ENCODE measurements around the gene MAPK12. TPM values are rescaled to one million over a fixed set of nuclear protein-coding genes. Genes with fewer than 3 reads are reported as not detected.
A peak's percentile ranks its signal among the peaks of the same experiment; 100 is the strongest.

MAPK12 gene
- total RNA-seq, 4 donors from 2014 or later = 3.1 to 5.1 (median 3.7) TPM

GRCh38 chr22:50272044-50272802 is 10.7 kb upstream of the MAPK12 start:
- H3K4me1 ChIP-seq = peaks cover 41 to 48% of the 10 kb centered on the region in 2 donors
- H3K9me3 ChIP-seq = no peaks in the 10 kb centered on the region
- intact Hi-C loops (cut with DNase I) = no loop called here
- no peak for DNase-seq
- H3K36me3 ChIP-seq = peaks cover 22 to 23% of the 10 kb centered on the region in 2 donors
- H3K4me3 ChIP-seq (replicated peaks in 1 of 3) = no peak overlapping the region
- H3K27ac ChIP-seq = no peak overlapping the region
- TF ChIP-seq CTCF (IDR thresholded peaks at IDR 0.05) (no peak), POLR2A (IDR thresholded peaks at IDR 0.05) (no peak)
- H3K27me3 ChIP-seq = no peaks in the 10 kb centered on the region
- 66 to 67% methylated on average over 3 to 19 of the region's 26 CpGs for WGBS, 2 donors

GRCh38 chr22:50271519-50271970 is 10.1 kb upstream of the MAPK12 start:
- TF ChIP-seq POLR2A (IDR thresholded peaks at IDR 0.05) = no peak
- TF ChIP-seq CTCF (IDR thresholded peaks at IDR 0.05) = peak in 1 of 6 experiments; percentile 14
- Histone ChIP-seq H3K4me1 (peaks cover 41 to 51% of the 10 kb centered on the region in 2 donors), H3K9me3 (no peaks in the 10 kb centered on the region), H3K27ac (no peak overlapping the region), H3K27me3 (no peaks in the 10 kb centered on the region), H3K4me3 (replicated peaks in 1 of 3) (peak overlapping the region in 1 of 3 donors; percentile 35), H3K36me3 (peaks cover 17 to 18% of the 10 kb centered on the region in 2 donors)
- WGBS, 2 donors = 2% methylated on average over 11 of the region's 45 CpGs; no CpG with 5 or more reads in 1 of the 2 donors
- intact Hi-C loops (cut with DNase I) = no loop called here
- DNase-seq = peak; percentile 47 to 60

GRCh38 chr22:50270666-50271394 is 9.3 kb upstream of the MAPK12 start:
- TF ChIP-seq CTCF (IDR thresholded peaks at IDR 0.05) = no peak
- no peak for TF ChIP-seq POLR2A (IDR thresholded peaks at IDR 0.05)
- peaks cover 41 to 51% of the 10 kb centered on the region in 2 donors for H3K4me1 ChIP-seq
- intact Hi-C loops (cut with DNase I) = no loop called here

GRCh38 chr22:50269970-50270665 is 8.6 kb upstream of the MAPK12 start, which contains the start of gene MAPK11:
Gene MAPK11 (minus strand): TSS chr22:50270380. CDS start chr22:50270292, 88 bp downstream.
- TF ChIP-seq POLR2A (IDR thresholded peaks at IDR 0.05) = no peak
- TF ChIP-seq CTCF (IDR thresholded peaks at IDR 0.05) = no peak
- peaks cover 2 to 4% of the 10 kb centered on the region in 2 donors for H3K36me3 ChIP-seq
- peaks cover 41 to 51% of the 10 kb centered on the region in 2 donors for H3K4me1 ChIP-seq
- H3K4me3 ChIP-seq (replicated peaks in 1 of 3) = peak within 1 kb of the TSS in 2 of 3 donors; percentile 14 to 35
- no peaks in the 10 kb centered on the region for H3K27me3 ChIP-seq
- DNase-seq = peak; percentile 48 to 51
- H3K27ac ChIP-seq = peak within 1 kb of the TSS in 1 of 3 donors; percentile 33
- 1 to 7% methylated on average over 6 to 13 of the region's 92 CpGs for WGBS, 2 donors
- no peaks in the 10 kb centered on the region for H3K9me3 ChIP-seq
- intact Hi-C loops (cut with DNase I) = no loop called here

More at GRCh38 chr22:50270666-50271394, 9.3 kb upstream of the MAPK12 start:
- WGBS, 2 donors = 2 to 4% methylated on average over 29 to 52 of the region's 53 CpGs
- Histone ChIP-seq H3K27me3 (no peaks in the 10 kb centered on the region), H3K9me3 (no peaks in the 10 kb centered on the region), H3K4me3 (replicated peaks in 1 of 3) (peak overlapping the region in 2 of 3 donors; percentile 14 to 35), H3K27ac (peak overlapping the region in 1 of 3 donors; percentile 4), H3K36me3 (peaks cover 10 to 11% of the 10 kb centered on the region in 2 donors)
- peak; percentile 74 to 79 for DNase-seq

Measured in thyroid gland (tissue), 4 donors.